ENCODE measurements around the gene TRUB2. TPM values are rescaled to one million over a fixed set of nuclear protein-coding genes. Genes with fewer than 3 reads are reported as not detected.

TRUB2 gene
- polyA plus RNA-seq, 2 donors: 12.5 to 18.8 TPM

DNA sequence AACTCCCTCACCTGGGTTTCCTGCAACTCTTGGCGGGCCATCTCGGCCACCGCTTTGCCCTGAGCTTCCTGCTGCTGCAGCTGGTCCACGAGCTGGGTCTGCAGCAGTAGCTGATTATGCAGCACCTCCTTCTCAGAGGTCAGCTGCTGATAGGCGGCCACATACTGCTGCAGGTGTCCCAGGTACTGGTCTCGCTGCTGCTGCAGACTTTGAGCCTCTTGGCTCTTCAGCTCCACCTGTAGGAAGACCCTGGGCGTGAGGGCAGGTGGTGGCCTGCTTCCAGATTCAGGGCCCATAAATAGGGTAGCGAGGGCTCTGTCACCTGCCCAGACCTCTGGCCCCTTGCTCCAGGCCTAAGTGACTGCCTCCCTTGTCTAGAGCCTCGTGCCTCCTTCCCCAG is 63.1 kb downstream of the TRUB2 start:
- Histone ChIP-seq H3K27me3 (ENCODE audit: control insufficient read depth in 1 of 2, insufficient read depth in 2 of 2, low read length in 2 of 2) (no peaks in the 10 kb centered on the region), H3K27ac (ENCODE audit: low read depth in 2 of 2, low read length in 1 of 2) (no peak overlapping the region), H3K4me3 (ENCODE audit: low read depth in 1 of 2, low read length in 2 of 2) (no peak overlapping the region), H3K9me3 (ENCODE audit: control insufficient read depth in 2 of 2, insufficient read depth in 1 of 2, low read depth in 1 of 2, low read length in 1 of 2) (no peaks in the 10 kb centered on the region), H3K36me3 (ENCODE audit: control insufficient read depth in 2 of 2, insufficient read depth in 2 of 2, low read length in 1 of 2) (peaks cover 37 to 57% of the 10 kb centered on the region in 2 donors), H3K4me1 (ENCODE audit: control insufficient read depth in 2 of 2, insufficient read depth in 2 of 2, low read length in 1 of 2) (no peaks in the 10 kb centered on the region)
- 77 to 89% methylated on average over 9 of the region's 9 CpGs for WGBS, 2 donors

DNA sequence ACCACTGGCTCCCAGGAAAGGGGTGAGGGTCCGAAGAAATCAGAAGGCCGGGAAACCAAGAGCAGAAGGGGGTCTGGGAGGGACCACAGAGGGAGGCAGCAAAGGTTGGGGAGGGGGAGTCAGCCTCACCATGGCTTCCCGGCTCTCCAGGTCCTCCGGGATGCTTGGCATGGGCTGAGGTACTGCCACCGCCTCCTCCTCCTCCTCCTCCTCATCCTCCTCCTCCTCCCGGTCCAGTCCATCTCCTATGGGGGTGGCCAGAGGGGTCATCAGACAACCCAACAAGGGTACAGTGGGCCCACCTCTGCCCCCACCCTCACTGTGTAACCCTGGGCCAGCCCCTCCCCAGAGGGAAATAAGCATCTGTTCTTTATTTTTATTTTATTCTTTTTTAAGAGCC is 63.9 kb downstream of the TRUB2 start:
- no peak overlapping the region for H3K27ac ChIP-seq (ENCODE audit: low read depth in 2 of 2, low read length in 1 of 2)
- WGBS, 2 donors: 88 to 90% methylated on average over 5 to 6 of the region's 6 CpGs
- no peaks in the 10 kb centered on the region for H3K27me3 ChIP-seq (ENCODE audit: control insufficient read depth in 1 of 2, insufficient read depth in 2 of 2, low read length in 2 of 2)
- no peaks in the 10 kb centered on the region for H3K9me3 ChIP-seq (ENCODE audit: control insufficient read depth in 2 of 2, insufficient read depth in 1 of 2, low read depth in 1 of 2, low read length in 1 of 2)
- H3K36me3 ChIP-seq (ENCODE audit: control insufficient read depth in 2 of 2, insufficient read depth in 2 of 2, low read length in 1 of 2): peaks cover 37 to 57% of the 10 kb centered on the region in 2 donors
- peaks cover 0 to 4% of the 10 kb centered on the region in 2 donors for H3K4me1 ChIP-seq (ENCODE audit: control insufficient read depth in 2 of 2, insufficient read depth in 2 of 2, low read length in 1 of 2)
- no peak overlapping the region for H3K4me3 ChIP-seq (ENCODE audit: low read depth in 1 of 2, low read length in 2 of 2)

DNA sequence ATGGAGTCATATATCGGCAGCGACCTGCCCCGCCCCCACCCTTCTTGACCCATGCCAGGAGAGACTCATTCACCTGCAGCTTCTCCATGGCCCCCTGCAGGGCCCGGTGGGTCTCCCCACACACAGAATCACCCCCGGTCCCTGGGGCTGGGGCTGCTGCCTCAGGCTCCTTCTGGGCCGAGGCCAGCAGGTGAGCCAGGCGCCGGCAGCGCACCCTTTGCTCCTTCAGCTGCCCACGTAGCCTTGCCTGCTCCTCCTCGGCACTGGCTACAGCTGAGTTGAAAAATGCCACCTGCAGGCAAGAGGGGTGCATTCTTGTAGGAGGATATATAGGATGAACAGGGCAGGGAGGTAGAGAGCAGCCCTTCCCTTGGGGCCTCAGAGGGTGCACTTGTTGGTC is 64.3 kb downstream of the TRUB2 start:
- H3K36me3 ChIP-seq (ENCODE audit: control insufficient read depth in 2 of 2, insufficient read depth in 2 of 2, low read length in 1 of 2): peaks cover 37 to 56% of the 10 kb centered on the region in 2 donors
- 89 to 92% methylated on average over 11 of the region's 11 CpGs for WGBS, 2 donors
- no peak overlapping the region for H3K4me3 ChIP-seq (ENCODE audit: low read depth in 1 of 2, low read length in 2 of 2)

DNA sequence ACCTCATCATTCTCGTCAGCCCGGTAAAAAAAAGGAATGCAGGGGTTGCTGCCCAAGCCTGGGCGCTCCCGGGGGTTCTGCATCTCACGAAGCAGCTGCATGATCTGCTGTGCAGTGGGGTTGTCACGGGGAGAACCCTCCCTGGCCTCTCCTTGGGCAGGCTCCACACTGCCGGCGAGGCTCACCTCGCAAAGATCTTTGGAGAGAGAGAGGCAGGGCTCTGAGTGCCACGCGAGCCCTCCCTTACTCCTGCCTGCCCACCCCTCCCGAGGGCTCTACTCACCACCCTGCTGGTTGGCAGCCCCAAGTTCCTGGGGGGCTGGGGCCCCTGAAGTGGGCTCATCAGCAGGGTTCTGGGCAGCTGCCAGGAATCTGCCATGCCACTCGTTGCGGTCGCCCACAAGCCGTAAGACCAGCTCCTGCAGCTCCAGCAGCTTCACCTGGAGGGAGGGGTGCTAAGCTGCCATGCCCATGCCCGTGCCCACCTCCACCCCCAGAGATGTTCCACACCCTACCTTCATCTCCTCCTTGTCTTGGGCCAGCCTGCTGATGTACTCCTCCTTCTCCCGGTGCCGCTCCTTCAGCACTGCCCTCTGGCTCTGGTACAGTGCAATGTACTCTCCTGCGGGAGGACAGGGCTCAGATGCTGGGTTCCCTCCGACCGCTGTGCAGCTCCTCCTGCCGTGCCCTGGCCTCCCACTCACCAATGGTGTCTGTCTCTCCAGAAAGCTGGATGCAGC is 65.0 kb downstream of the TRUB2 start:
- peaks cover 0 to 12% of the 10 kb centered on the region in 2 donors for H3K4me1 ChIP-seq (ENCODE audit: control insufficient read depth in 2 of 2, insufficient read depth in 2 of 2, low read length in 1 of 2)
- H3K27ac ChIP-seq (ENCODE audit: low read depth in 2 of 2, low read length in 1 of 2): no peak overlapping the region
- H3K9me3 ChIP-seq (ENCODE audit: control insufficient read depth in 2 of 2, insufficient read depth in 1 of 2, low read depth in 1 of 2, low read length in 1 of 2): no peaks in the 10 kb centered on the region
- no peaks in the 10 kb centered on the region for H3K27me3 ChIP-seq (ENCODE audit: control insufficient read depth in 1 of 2, insufficient read depth in 2 of 2, low read length in 2 of 2)
- H3K4me3 ChIP-seq (ENCODE audit: low read depth in 1 of 2, low read length in 2 of 2): no peak overlapping the region
- H3K36me3 ChIP-seq (ENCODE audit: control insufficient read depth in 2 of 2, insufficient read depth in 2 of 2, low read length in 1 of 2): peaks cover 32 to 51% of the 10 kb centered on the region in 2 donors
- 83 to 88% methylated on average over 22 to 23 of the region's 23 CpGs for WGBS, 2 donors

More for the DNA sequence above, 64.3 kb downstream of the TRUB2 start:
- Histone ChIP-seq H3K27me3 (ENCODE audit: control insufficient read depth in 1 of 2, insufficient read depth in 2 of 2, low read length in 2 of 2) (no peaks in the 10 kb centered on the region), H3K9me3 (ENCODE audit: control insufficient read depth in 2 of 2, insufficient read depth in 1 of 2, low read depth in 1 of 2, low read length in 1 of 2) (no peaks in the 10 kb centered on the region), H3K27ac (ENCODE audit: low read depth in 2 of 2, low read length in 1 of 2) (no peak overlapping the region), H3K4me1 (ENCODE audit: control insufficient read depth in 2 of 2, insufficient read depth in 2 of 2, low read length in 1 of 2) (peaks cover 0 to 8% of the 10 kb centered on the region in 2 donors)

Other genes starting within 250 kb of the TRUB2 start
- 10 to 100 TPM; 59.0 to 59.4 TPM for gene PTGES2, start 194.7 kb downstream of the TRUB2 start, polyA plus RNA-seq
- 1,000 to 10,000 TPM; 1,061 to 2,097 TPM for gene LCN2, start 173.0 kb downstream of the TRUB2 start, polyA plus RNA-seq
- 100 to 1,000 TPM in 1 of 2 donors, 10 to 100 TPM in 1; 77.5 to 104 TPM for gene BBLN, start 162.2 kb downstream of the TRUB2 start, polyA plus RNA-seq
- 10 to 100 TPM; 39.8 to 39.9 TPM for gene CIZ1, start 130.9 kb downstream of the TRUB2 start, polyA plus RNA-seq
- gene DNM1, start 119.1 kb downstream of the TRUB2 start, polyA plus RNA-seq: 1 to 10 TPM; 2.4 to 4.6 TPM
- gene GOLGA2, start 46.4 kb downstream of the TRUB2 start, polyA plus RNA-seq: 100 to 1,000 TPM in 1 of 2 donors, 10 to 100 TPM in 1; 63.3 to 114 TPM
- gene SWI5, start 46.2 kb downstream of the TRUB2 start, polyA plus RNA-seq: 10 to 100 TPM; 16.9 to 32.7 TPM
- gene COQ4, start 392 bp upstream of the TRUB2 start, polyA plus RNA-seq: 10 to 100 TPM; 63.2 to 73.6 TPM
- gene SLC27A4, start 18.1 kb upstream of the TRUB2 start, polyA plus RNA-seq: 10 to 100 TPM; 65.2 to 69.2 TPM
- 10 to 100 TPM; 18.7 to 42.2 TPM for gene URM1, start 48.9 kb upstream of the TRUB2 start, polyA plus RNA-seq
- 1 to 10 TPM; 7.2 to 9.6 TPM for gene CERCAM, start 98.4 kb upstream of the TRUB2 start, polyA plus RNA-seq
- 10 to 100 TPM; 10.0 to 12.6 TPM for gene ODF2, start 133.6 kb upstream of the TRUB2 start, polyA plus RNA-seq
- 10 to 100 TPM in 1 of 2 donors, 1 to 10 TPM in 1; 9.5 to 12.8 TPM for gene GLE1, start 182.3 kb upstream of the TRUB2 start, polyA plus RNA-seq
- gene SPTAN1, start 230.1 kb upstream of the TRUB2 start, polyA plus RNA-seq: 100 to 1,000 TPM; 101 to 109 TPM